KMS-11 (cell line): ENCODE measurements around the gene NDUFB11.
"Not testable (repeated sequence)": the region's sequence is repeated elsewhere in the genome, so short reads cannot be mapped to it uniquely, and the experiment has no call there.

Experiments used
- H2AFZ ChIP-seq: fragments of 200-600 bp; sonication (generic); 2 replicates; pipeline ENCODE4 v1.6.1; 2016; ENCODE audit warnings: antibody characterized with exemption, mixed run types, low read depth
- H3K27ac ChIP-seq: fragments of 200-600 bp; sonication (generic); 2 replicates; pipeline ENCODE4 v1.6.1; 2016; ENCODE audit warnings: mild to moderate bottlenecking, mixed run types
- H3K27me3 ChIP-seq: fragments of 200-600 bp; sonication (generic); 2 replicates; pipeline ENCODE4 v1.6.1; 2017; ENCODE audit warnings: mild to moderate bottlenecking, low read depth, mixed run types, moderate library complexity; ENCODE audit not compliant: insufficient read depth
- H3K36me3 ChIP-seq: fragments of 200-600 bp; sonication (generic); 2 replicates; pipeline ENCODE4 v1.6.1; 2017; ENCODE audit warnings: mild to moderate bottlenecking, mixed run types; ENCODE audit not compliant: insufficient read depth
- H3K4me1 ChIP-seq: fragments of 200-600 bp; sonication (generic); 2 replicates; pipeline ENCODE4 v1.6.1; 2016; ENCODE audit warnings: mild to moderate bottlenecking, low read depth, mixed run types; ENCODE audit not compliant: poor library complexity, severe bottlenecking
- H3K4me2 ChIP-seq: fragments of 200-600 bp; sonication (generic); 2 replicates; pipeline ENCODE4 v1.7.0; 2016; ENCODE audit warnings: mild to moderate bottlenecking, mixed run types
- H3K4me3 ChIP-seq: fragments of 200-600 bp; sonication (generic); IDR thresholded peaks from 2 replicates; pipeline ENCODE4 v1.6.1; 2017; ENCODE audit warnings: low read depth, low read length, mixed read lengths; ENCODE audit not compliant: insufficient read depth
- H3K79me2 ChIP-seq: fragments of 200-600 bp; sonication (generic); 2 replicates; pipeline ENCODE4 v1.6.1; 2016; ENCODE audit warnings: low read depth, mixed run types; ENCODE audit not compliant: insufficient read depth
- H3K9ac ChIP-seq: fragments of 200-600 bp; sonication (generic); 2 replicates; pipeline ENCODE4 v1.6.1; 2016; ENCODE audit warnings: mild to moderate bottlenecking, mixed run types
- H4K20me1 ChIP-seq: fragments of 200-600 bp; sonication (generic); 2 replicates; pipeline ENCODE4 v1.6.1; 2016; ENCODE audit warnings: mild to moderate bottlenecking, mixed run types; ENCODE audit not compliant: insufficient read depth
- CTCF ChIP-seq: fragments of 200-600 bp; sonication (generic); conservative IDR thresholded peaks from 2 replicates; pipeline ENCODE4 v1.6.1; 2017; ENCODE audit warnings: low read depth, mild to moderate bottlenecking, antibody characterized with exemption, low read length, moderate library complexity, mixed read lengths

The NDUFB11 gene

GRCh38 chrX:47129157-47129898 is 15.2 kb downstream of the NDUFB11 start:
- TF ChIP-seq CTCF, result no peak
- Histone ChIP-seq H4K20me1 (no peaks in the 10 kb centered on the region), H3K36me3 (no peaks in the 10 kb centered on the region), H3K27me3 (no peaks in the 10 kb centered on the region), H2AFZ (peak overlapping the region; percentile 94; the same call in 1 of the 2 replicates), H3K9ac (peak overlapping the region; percentile 46; the same call in 1 of the 2 replicates), H3K27ac (0 out of 2 replicates have a peak overlapping the region, but pooled peaks have one; percentile 35), H3K79me2 (no peaks in the 10 kb centered on the region), H3K4me3 (no peak overlapping the region), H3K4me1 (peaks cover 3% of the 10 kb centered on the region), H3K4me2 (no peak overlapping the region; the same call in 1 of the 2 replicates)

- not testable (repeated sequence) for H2AFZ ChIP-seq, H3K4me1 ChIP-seq, H3K9ac ChIP-seq, H3K4me2 ChIP-seq, H3K79me2 ChIP-seq, H3K4me3 ChIP-seq, H3K27me3 ChIP-seq, H4K20me1 ChIP-seq, H3K27ac ChIP-seq, H3K36me3 ChIP-seq
Observed at GRCh38 chrX:47124466-47124865, 20.0 kb downstream of the NDUFB11 start.

GRCh38 chrX:47116551-47117110 is 27.9 kb downstream of the NDUFB11 start:
- H3K27ac ChIP-seq, H3K4me3 ChIP-seq, H4K20me1 ChIP-seq, H3K4me1 ChIP-seq, H3K36me3 ChIP-seq, H3K27me3 ChIP-seq, H3K9ac ChIP-seq, H3K79me2 ChIP-seq, H2AFZ ChIP-seq, H3K4me2 ChIP-seq: not testable (repeated sequence)

- Histone ChIP-seq H3K4me3 (no peak overlapping the region), H3K4me2 (no peak overlapping the region), H3K27me3 (no peaks in the 10 kb centered on the region), H3K9ac (no peak overlapping the region), H2AFZ (no peak overlapping the region), H3K4me1 (no peaks in the 10 kb centered on the region), H3K27ac (no peak overlapping the region), H3K36me3 (no peaks in the 10 kb centered on the region), H4K20me1 (no peaks in the 10 kb centered on the region), H3K79me2 (no peaks in the 10 kb centered on the region)
- no peak for TF ChIP-seq CTCF
Observed at GRCh38 chrX:47112316-47112954, 32.1 kb downstream of the NDUFB11 start.

GRCh38 chrX:47110936-47111615 is 33.4 kb downstream of the NDUFB11 start:
- not testable (repeated sequence) for H3K4me1 ChIP-seq, H3K27ac ChIP-seq, H3K36me3 ChIP-seq, H2AFZ ChIP-seq, H3K79me2 ChIP-seq, H3K4me2 ChIP-seq, H4K20me1 ChIP-seq, H3K27me3 ChIP-seq, H3K4me3 ChIP-seq, H3K9ac ChIP-seq
